Endothelial cell of coronary artery (primary cell): ENCODE data around the gene METTL6. TPM values are rescaled to one million over a fixed set of nuclear protein-coding genes. Genes with fewer than 3 reads are reported as not detected.

ENCODE experiments used
- total RNA-seq: library from RNA; depleted of rRNA; stranded (reverse); fragments of >200 nt; gene quantifications from 2 replicates; pipeline ENCODE4 v1.2.3, GENCODE V29; 2014

Gene METTL6, protein sequence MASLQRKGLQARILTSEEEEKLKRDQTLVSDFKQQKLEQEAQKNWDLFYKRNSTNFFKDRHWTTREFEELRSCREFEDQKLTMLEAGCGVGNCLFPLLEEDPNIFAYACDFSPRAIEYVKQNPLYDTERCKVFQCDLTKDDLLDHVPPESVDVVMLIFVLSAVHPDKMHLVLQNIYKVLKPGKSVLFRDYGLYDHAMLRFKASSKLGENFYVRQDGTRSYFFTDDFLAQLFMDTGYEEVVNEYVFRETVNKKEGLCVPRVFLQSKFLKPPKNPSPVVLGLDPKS
- total RNA-seq, result 22.0 and 24.5 TPM in 2 replicates

GRCh38 chr3:15427182-15427880, at the start of gene METTL6, which contains the start of gene EAF1:
Gene METTL6 (minus strand): TSS chr3:15427544. CDS start chr3:15426511, 1,033 bp downstream.
Gene EAF1 (plus strand): TSS chr3:15427598. CDS start chr3:15427780, 182 bp downstream.

Other genes with a start within 250 kb of the METTL6 start
- gene CAPN7, start 221.3 kb downstream of the METTL6 start, total RNA-seq, result 17.2 and 29.8 TPM in 2 replicates
- 98.2 and 99.6 TPM in 2 replicates for gene SH3BP5, start 95.0 kb downstream of the METTL6 start, total RNA-seq
- gene EAF1, start 54 bp upstream of the METTL6 start, total RNA-seq, result 18.4 and 20.5 TPM in 2 replicates
- gene COLQ, start 94.2 kb upstream of the METTL6 start, total RNA-seq, result 0.19 and 0.36 TPM in 2 replicates
- 27.8 and 33.0 TPM in 2 replicates for gene HACL1, start 174.0 kb upstream of the METTL6 start, total RNA-seq
- 25.7 and 27.1 TPM in 2 replicates for gene BTD, start 174.2 kb upstream of the METTL6 start, total RNA-seq